DND-41 (cell line): ENCODE measurements around the gene NEK10.

Experiments used
- EZH2 ChIP-seq: IDR thresholded peaks from 3 replicates; pipeline ENCODE4 v1.6.1; 2012; ENCODE audit warnings: borderline replicate concordance, low read depth, mild to moderate bottlenecking, moderate library complexity, low read length, inconsistent platforms; ENCODE audit not compliant: severe bottlenecking
- TF ChIP-seq, protein P1 (sequence below): IDR thresholded peaks from 2 replicates; pipeline ENCODE4 v1.5.1; 2012; ENCODE audit warnings: borderline replicate concordance, low read length, moderate library complexity, mild to moderate bottlenecking; ENCODE audit not compliant: poor library complexity, severe bottlenecking; ENCODE audit errors: extremely low read depth

DNA sequence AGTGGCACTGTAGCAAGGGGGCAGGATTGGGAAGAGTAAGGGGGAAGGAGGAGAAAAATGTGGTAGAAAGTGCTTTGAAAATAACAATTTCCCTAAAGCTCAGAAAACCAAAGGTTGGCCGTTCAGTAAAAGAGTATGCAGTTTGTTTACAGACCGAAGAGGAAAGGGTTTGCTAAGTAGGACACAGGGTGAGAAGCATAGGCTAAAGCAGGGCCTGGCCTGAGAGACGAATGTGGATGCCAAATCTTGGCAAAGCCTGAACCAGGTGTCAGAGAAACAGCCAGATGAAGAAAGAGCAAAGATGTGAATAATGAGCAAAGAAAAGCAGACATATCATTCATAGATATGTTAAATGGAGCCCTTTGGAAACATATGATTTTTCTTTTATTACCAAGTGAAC, 17.1 kb downstream of the NEK10 start:
- TF ChIP-seq, protein P1, sequence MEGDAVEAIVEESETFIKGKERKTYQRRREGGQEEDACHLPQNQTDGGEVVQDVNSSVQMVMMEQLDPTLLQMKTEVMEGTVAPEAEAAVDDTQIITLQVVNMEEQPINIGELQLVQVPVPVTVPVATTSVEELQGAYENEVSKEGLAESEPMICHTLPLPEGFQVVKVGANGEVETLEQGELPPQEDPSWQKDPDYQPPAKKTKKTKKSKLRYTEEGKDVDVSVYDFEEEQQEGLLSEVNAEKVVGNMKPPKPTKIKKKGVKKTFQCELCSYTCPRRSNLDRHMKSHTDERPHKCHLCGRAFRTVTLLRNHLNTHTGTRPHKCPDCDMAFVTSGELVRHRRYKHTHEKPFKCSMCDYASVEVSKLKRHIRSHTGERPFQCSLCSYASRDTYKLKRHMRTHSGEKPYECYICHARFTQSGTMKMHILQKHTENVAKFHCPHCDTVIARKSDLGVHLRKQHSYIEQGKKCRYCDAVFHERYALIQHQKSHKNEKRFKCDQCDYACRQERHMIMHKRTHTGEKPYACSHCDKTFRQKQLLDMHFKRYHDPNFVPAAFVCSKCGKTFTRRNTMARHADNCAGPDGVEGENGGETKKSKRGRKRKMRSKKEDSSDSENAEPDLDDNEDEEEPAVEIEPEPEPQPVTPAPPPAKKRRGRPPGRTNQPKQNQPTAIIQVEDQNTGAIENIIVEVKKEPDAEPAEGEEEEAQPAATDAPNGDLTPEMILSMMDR, result no peak
- TF ChIP-seq EZH2, result no peak
